ENCODE data around the gene CEBPG.

Gene CEBPG

DNA sequence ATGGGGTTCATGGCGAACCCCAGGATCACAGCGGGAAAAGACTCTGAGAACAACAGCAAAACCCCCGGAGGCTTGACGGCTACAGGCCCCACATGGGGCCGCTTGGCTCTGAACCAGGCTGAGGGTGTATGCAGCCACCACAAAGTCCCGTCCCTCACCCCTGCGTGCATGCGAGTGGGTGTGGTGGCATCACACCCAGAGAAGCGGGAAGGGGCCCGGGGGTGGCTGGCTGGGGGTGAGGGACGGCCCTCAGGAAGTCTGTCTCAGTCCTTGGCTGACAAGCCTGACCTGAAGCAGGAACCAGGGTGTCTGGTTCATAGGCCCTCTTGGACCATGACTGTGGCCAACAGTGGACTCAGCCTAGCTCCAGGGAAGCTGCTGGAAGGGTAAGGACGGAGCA, 34.2 kb downstream of the CEBPG start:
- no peak for DNase-seq (ENCODE audit: low read depth)
- no peak overlapping the region for H3K4me3 ChIP-seq (ENCODE audit: low read depth, low read length)
- TF ChIP-seq MYC (IDR thresholded peaks at IDR 0.05; ENCODE audit: low read depth, low read length) (no peak), POLR2A (IDR thresholded peaks at IDR 0.05; ENCODE audit: extremely low read depth, insufficient read length) (no peak)
- TF ChIP-seq, protein P1, sequence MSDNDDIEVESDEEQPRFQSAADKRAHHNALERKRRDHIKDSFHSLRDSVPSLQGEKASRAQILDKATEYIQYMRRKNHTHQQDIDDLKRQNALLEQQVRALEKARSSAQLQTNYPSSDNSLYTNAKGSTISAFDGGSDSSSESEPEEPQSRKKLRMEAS (IDR thresholded peaks at IDR 0.05; ENCODE audit: low read depth, low read length), result no peak
- TF ChIP-seq, protein P2, sequence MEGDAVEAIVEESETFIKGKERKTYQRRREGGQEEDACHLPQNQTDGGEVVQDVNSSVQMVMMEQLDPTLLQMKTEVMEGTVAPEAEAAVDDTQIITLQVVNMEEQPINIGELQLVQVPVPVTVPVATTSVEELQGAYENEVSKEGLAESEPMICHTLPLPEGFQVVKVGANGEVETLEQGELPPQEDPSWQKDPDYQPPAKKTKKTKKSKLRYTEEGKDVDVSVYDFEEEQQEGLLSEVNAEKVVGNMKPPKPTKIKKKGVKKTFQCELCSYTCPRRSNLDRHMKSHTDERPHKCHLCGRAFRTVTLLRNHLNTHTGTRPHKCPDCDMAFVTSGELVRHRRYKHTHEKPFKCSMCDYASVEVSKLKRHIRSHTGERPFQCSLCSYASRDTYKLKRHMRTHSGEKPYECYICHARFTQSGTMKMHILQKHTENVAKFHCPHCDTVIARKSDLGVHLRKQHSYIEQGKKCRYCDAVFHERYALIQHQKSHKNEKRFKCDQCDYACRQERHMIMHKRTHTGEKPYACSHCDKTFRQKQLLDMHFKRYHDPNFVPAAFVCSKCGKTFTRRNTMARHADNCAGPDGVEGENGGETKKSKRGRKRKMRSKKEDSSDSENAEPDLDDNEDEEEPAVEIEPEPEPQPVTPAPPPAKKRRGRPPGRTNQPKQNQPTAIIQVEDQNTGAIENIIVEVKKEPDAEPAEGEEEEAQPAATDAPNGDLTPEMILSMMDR (IDR thresholded peaks at IDR 0.05; ENCODE audit: low read depth, low read length), result no peak

DNA sequence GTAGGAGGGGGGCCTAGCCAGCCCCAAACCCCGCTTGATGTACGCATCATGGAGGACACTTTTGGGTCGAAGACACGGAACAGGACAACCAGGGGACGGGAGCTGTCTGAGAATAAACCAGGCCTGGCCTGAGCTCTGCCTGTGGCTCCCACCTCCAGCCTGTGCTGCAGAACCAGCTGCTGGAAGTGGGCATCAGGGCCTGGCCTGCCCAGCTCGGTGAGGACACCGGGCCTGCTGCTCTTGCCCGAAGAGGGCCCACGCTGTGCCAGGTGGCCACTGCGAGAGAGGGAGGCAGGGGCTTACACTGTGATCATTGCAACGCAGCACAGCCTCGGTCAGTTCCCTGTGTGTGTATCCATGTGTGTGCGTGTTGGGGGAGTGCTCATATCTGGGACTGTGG, 34.6 kb downstream of the CEBPG start:
- no peak for DNase-seq (ENCODE audit: low read depth)
- no peak overlapping the region for H3K4me3 ChIP-seq (ENCODE audit: low read depth, low read length)
- TF ChIP-seq POLR2A (IDR thresholded peaks at IDR 0.05; ENCODE audit: extremely low read depth, insufficient read length), result no peak
- TF ChIP-seq, protein P2 (IDR thresholded peaks at IDR 0.05; ENCODE audit: low read depth, low read length), result no peak
- TF ChIP-seq MYC (IDR thresholded peaks at IDR 0.05; ENCODE audit: low read depth, low read length), result no peak
- TF ChIP-seq, protein P1 (IDR thresholded peaks at IDR 0.05; ENCODE audit: low read depth, low read length), result no peak

DNA sequence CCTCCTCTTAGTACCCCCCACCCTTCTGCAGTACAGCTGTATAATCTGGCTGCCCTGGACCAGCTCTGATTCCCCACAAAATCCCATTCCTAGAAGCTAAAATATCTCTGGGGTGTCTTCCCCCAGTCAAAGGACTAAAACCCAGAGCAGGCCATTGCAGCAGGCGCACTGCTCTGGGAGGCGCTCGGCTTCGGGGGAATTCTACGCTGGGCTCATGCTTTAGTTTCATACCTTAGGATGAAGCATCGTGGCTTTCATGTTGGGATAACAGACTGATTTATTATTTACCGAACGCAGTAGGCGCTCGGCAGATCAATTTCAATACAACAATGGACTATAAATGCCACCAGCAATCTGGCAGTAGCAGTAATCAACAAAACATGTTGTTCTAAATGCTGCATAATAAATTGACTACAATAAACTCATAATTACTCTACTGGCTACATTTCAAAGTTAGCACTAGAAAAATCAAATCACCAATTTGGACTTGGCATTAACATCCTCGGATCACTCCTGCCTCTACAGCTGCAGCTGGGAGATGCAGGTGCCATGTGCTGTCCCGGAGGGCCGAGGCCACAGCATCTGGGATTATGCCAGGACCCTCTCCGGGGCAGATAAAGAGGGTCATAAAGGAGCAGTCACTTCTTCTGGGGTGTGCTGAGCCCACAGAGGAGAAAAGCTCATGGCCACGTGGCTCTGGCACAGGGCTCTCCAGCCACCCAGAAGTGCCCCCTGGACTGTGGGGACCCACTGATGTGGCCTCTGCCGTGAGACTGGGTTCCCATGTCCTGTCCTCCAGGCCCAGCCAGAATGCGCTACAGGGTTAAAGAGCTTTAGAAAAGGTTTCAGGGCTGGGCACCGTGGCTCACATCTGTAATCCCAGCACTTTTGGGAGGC, 35.3 kb downstream of the CEBPG start:
- TF ChIP-seq, protein P2 (IDR thresholded peaks at IDR 0.05; ENCODE audit: low read depth, low read length), result no peak
- DNase-seq (ENCODE audit: low read depth), result no peak
- H3K4me3 ChIP-seq (ENCODE audit: low read depth, low read length), result no peak overlapping the region

DNA sequence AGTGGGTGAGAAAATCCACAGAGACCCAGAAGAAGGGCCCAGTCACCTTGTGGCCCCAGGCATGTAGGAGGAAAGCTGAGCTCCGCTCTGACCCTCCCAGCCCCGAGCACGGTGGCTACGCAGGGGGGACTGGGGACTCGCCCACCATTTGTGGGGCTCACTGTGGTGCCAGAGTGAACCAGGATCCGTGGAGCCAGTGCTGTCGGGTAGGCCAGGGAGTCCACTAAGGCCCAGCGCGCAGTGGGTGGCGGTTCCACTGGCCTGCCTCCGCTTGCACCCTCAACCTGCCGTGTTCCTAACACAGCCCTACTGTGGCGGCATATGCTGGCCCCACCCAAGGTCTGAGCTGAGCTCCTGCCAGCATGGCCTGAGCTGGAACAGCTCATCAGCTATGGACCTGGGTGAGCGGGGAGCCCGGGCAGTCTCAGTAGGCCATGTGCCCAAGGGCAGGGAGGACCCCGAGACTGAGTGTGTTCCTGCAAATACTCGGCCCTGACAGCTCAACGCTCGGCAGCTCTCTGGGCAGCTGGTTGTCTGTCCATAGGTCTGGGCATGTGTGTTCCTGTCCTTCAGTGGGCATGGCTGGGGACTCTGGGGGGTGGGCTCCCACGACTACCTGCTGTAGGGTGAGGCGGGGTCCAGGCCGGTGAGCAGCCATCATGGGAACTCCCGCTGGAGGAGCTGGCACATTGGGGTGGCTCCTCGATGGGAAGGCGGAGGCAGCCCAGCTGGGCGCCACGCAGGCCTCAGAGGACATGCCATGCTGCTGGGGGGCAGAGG, 36.6 kb downstream of the CEBPG start:
- H3K4me3 ChIP-seq (ENCODE audit: low read depth, low read length), result no peak overlapping the region
- no peak for DNase-seq (ENCODE audit: low read depth)
- TF ChIP-seq POLR2A (IDR thresholded peaks at IDR 0.05; ENCODE audit: extremely low read depth, insufficient read length), result no peak
- TF ChIP-seq, protein P2 (IDR thresholded peaks at IDR 0.05; ENCODE audit: low read depth, low read length), result no peak
- TF ChIP-seq, protein P1 (IDR thresholded peaks at IDR 0.05; ENCODE audit: low read depth, low read length), result no peak
- TF ChIP-seq MYC (IDR thresholded peaks at IDR 0.05; ENCODE audit: low read depth, low read length), result no peak

DNA sequence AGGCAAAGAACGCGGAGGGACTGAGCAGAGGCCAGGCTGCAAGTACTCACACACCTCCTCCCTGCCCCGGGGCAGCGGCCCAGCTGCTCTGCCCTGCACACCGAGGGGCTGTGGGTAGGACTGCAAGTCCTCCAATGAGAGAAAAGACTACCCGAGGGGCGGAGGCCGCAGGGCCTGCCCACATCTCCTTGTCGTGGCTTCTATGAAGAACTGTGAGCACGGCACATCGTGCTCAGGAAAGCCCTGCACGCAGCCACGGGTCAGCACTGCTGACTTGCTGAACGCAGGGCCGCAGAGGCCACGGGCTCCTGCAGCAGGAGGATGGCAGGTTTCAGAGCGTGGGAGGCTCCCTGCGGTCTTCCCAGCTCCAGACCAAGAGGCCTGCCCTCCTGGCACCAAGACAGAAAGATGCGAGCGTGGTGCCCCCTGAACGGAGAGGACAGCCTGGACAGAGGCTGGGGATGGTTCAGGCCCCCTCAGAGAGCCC, 37.4 kb downstream of the CEBPG start:
- TF ChIP-seq, protein P2 (IDR thresholded peaks at IDR 0.05; ENCODE audit: low read depth, low read length), result no peak
- TF ChIP-seq POLR2A (IDR thresholded peaks at IDR 0.05; ENCODE audit: extremely low read depth, insufficient read length) (no peak), MYC (IDR thresholded peaks at IDR 0.05; ENCODE audit: low read depth, low read length) (no peak)
- TF ChIP-seq, protein P1 (IDR thresholded peaks at IDR 0.05; ENCODE audit: low read depth, low read length), result no peak
- no peak for DNase-seq (ENCODE audit: low read depth)
- no peak overlapping the region for H3K4me3 ChIP-seq (ENCODE audit: low read depth, low read length)
